Measurements from ENCODE around the gene NIPSNAP3A.

The NIPSNAP3A gene

DNA sequence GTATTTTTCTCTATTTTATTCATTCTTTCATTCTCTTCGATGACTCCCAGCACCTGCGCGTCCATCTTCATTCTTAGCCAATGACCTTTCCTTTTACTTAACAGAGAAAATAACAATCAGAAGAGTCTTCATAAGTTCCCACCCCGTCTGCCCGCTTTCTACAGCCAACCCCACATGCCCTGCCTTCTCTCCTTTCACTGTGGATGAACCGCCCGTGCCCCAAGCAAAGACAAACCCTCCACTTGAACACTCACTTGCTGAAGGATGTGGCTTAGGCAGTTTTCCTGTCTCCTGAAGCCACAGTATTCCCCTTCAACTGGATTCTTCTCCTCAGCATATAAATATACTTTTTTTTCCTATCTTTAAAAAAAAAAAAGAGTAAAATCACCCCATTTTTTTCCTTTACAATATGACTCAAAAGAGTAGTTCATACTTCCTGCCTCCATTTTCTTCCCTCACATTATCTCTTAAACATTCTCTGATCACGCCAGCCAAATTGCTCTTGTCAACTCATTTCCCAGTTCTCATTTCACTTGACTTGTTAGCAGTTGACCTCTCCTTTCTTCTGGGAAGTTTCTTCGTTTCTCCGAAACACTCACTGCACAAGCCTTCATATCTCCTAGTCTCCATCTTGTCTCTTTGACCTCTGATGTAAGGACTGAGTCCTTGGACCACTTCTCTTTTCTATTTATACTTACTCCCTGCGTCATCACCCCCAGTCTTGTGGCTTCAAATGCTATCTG, 27.5 kb downstream of the NIPSNAP3A start:
- DNase-seq: no peak

DNA sequence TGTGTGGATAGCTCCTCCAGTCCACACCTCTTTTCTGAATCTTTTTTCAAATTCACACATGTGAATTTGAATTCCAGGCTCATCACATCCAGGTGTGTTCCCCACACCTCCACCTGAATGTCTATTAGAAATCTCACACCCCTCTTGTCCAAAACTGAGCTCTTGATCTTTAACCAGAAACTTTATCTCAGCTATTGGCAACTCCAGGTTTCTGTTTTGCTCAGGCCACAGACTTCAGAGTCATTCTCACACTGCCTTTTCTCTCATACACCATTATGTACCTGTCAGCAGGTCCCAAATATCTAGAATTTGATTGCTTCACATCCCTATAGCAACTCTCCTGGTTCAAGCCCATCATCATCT, 28.1 kb downstream of the NIPSNAP3A start:
- DNase-seq: no peak

DNA sequence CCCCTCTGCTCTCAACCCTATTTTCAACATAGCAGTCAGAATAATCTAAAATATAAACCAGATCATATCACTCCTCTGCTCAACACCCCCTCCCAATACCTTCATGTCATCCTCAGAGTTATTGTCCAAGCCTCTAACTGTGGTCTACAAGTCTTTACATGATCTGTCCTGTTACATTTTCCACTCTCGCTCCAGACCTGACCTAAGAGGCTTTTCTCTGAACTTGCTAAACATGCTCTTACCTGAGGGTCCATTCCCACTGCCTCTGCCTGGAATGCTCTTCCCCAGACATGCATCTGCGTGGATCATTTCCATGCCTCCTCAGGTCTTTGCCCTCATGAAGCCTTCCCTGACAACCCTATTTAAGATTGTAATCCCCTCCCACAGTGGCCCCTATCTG, 28.5 kb downstream of the NIPSNAP3A start:
- no peak for DNase-seq

DNA sequence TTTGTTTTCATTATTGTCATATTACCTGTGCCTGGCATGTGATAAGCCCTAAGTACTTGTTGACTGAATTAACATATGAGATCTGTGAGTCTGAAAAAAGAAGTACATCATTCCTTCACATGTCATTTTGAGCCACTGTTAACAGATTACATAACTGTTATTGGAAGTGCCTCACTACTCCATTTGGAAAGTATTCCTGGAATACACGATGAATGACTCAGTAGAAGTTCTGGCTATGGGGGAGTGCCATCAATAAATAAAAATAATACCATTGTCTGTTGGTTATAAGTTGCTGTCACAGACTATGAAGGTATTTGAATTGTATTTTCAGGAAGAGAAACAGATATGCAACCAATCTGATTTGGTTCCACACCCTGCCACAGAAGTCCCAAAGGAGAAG, 29.3 kb downstream of the NIPSNAP3A start:
- DNase-seq: no peak

DNA sequence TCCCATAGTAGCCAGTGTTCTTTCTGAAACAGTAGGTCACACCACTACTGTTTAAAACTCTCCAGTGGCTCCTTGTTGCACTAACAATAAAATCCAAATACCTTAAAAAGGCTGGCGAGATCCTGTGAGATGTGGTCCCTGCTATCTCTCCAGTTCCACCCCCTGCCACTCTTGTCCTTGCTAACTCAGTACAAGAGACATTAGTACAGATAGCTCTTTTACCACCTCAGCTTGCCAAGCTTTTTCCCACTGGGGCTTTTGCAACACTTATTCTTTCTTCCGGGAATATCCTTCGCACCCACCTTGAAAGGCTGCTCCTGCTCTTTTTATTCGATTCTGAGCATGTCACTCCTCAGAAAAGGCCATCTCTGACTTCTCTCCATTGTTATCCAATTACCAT, 31.3 kb downstream of the NIPSNAP3A start:
- DNase-seq: no peak

DNA sequence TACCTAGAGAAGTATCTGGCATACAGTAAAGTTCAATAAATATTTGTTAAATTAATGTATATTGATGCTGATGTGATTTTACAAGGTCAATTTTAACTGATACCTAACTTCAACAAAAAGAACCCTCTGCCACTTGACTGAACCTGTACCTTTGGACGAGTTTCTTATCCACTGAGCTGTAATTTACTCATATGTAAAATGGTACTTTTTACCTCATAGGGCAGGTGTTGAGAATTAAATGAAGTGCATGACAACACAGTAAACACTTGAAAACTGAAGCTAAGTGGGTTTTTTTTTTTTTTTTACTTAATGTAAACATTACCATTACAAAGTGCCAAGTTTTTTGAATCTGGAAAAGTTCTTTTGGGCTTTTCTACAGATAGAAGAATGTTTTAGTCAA, 31.9 kb downstream of the NIPSNAP3A start:
- no peak for DNase-seq

DNA sequence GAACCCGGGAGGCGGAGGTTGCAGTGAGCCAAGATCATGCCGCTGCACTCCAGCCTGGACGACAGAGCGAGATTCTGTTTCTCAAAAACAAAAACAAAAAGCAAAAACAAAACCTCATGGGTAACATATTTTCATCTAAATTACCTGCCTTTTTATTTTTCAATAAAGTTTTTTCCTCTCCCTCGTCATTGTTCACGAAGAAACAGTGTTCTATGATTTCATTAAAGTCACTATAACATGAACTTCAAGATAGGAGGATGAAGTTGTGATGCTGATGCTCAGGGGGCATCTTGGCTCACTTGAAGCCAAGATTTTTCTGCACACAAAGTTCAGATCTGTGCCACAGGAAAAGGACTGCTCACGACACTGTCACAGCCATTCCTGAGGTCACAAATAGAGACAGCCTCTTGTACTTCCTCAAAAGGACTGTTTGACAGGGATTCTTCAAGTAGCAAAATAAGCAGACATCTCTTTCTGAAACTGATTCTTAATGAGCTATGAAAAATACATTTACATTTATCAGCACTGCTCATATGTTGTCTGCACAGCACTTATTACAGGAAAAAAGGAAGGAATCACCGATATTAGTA, 32.6 kb downstream of the NIPSNAP3A start:
- no peak for DNase-seq

DNA sequence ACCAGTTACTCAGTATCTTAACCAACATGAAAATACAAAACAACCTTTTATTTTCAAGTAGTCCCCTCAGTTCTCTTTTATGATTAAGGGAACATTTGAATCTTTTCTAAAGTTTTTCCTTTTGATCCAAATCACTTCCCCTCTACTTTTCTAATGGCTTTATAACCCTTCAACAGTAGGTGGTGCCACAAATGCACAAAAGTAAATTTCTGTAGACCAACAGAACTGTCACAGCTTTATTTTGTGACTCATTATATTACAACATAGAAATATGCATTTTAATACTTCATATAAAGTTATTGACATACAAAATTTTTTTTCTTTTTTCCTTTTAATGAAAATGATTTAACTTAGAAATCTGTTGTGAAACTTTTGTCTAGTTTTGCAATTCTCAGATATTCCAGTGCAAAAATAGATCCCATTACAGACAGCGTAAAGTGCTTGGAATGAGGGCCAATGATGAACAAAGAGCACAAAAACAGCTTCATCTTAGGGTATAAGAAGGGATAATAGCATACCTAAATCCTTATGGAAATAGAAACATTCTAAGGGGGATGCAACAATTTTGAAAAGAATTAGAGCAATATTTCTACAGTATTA, 33.4 kb downstream of the NIPSNAP3A start:
- peak; percentile 1 for DNase-seq

DNA sequence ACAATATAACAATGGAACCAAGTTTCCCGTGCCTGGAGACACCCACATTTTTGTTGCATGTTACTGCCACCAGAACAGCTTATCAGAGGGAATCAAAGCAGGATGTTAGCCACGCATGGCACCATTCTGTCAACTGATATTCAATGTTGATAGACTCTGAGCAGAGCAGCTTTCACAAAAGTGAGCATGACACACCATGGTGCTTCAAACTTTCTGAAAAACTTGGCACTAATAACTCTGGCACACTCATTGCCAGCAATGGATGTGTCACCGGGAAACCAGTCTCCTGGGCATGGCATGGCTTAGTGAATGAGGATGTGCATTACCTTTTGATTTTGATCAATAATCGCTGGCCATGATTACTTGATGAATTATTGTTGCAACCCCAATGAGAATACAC, 36.1 kb downstream of the NIPSNAP3A start:
- no peak for DNase-seq

DNA sequence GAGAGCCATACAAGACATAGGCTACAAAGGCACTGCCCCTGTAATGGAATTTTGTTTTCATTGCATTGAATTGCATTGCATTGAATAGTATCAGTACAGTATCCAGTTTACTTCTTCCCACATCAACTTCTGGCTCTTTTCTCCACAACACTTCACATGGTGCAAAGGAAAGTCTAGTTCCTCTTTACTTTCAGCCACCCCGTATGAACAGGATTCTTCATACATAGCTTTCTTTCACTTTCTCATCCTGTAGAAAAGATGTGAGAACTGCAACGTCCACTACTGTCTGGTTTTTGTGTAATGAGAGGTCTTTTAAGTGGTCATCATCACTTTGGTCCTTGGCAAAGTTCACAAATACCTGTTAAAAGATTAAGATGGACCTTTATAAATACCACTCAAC, 36.6 kb downstream of the NIPSNAP3A start:
- no peak for DNase-seq

DNA sequence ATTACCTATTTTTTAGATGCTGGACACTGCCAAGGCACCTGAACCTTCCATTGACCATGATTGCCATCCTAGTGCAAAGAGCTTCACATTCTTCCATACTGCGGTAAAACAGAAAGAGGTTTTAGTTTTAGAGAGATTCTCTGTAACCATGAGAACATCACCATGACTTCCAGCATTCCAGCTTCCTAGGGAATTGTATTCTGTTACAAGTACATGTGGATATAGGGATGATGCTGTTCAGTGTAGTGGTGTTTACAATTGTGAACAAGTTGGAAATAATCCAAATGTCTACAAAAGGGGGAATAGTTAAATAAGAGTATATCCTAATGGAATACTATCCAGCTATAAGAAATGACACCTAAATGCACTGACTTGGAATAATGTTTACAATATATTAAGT, 38.8 kb downstream of the NIPSNAP3A start:
- DNase-seq: no peak

DNA sequence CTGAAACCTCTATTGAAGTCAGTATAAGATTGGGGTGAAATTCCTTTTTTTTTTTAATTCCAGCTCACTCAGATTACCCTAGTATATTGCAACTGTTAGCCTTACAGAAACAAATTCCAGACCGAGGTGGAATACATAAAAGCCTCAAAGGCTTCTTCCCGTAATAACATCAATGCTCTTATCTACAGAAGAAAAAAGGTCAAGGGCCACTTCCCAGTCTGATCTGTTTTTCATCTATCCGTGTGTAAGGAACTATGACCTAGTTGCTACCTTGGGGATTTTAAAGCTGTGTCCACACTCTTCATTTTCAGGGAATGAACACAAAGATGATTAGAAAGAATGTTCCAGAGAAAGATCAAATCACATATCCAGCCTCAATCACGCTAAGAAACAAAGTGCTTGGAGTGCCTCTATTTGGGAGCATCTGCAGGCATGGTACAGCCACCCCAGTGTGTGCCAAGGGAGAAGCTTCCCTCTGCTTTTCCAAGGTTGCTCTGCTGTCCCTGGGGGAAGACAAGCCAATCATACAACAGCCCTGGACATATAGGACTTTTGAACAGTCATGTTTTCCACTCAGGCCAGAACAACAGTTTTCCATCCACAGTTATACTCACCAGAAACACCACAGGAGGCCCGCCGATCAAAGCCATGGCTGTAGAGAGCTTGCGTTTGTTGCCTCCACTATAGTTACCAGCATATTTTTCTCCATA, 40.0 kb downstream of the NIPSNAP3A start:
- DNase-seq: no peak

DNA sequence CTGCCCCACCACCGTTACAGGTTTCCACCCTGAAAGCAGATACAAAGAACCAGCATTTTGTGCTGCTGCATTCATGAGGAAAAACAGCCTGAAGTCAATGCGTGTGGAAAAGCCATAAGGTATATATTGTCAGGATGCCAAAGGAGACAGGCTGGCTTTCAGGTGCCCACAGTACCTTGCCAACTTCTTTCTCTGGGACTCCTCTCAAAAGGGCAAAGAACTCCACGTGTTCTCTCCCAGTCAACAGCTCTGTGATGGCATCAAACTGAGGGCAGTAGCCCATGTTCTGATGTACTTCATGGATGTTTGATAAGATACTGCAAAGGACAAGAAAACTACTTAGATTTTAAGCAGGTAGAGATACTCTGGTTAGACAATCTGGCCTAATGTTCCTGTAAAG, 40.8 kb downstream of the NIPSNAP3A start:
- no peak for DNase-seq

DNA sequence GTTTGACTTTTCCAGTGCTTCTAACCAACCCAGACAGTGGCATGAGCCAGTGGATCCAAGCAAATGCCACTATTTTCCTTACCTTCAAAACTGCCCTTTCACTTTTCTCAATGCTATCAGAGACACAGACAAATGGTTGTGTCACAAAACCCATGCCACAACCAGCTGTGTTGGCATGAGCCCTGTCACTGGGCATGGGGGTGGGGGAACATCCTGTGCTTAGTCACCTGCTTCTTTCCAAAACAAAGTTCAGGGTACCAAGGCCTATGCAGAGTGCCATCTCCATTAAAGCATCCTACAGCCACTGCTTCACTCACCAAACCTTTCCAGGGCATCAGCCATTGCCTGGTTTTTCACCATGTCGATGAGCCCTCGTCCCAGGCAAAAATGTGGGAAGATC, 46.6 kb downstream of the NIPSNAP3A start:
- no peak for DNase-seq

DNA sequence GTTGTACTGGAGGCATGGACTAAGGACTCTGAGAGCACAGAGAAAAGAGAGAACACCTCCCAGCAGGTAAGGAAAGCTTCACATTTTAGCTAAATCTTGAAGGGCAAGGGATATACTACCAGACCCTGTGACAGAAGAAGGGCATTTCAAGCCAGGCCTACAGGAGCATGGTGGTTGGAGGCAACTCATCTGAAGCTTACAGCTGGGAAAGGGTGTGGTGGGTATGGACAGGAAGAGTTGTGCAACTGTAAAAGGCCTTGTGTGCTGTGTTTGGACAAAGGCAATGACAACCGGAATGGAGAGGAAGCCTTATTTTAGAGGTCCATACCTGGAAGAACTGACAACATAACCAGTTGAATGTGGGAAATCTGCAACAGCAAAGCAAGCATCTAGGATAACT, 47.6 kb downstream of the NIPSNAP3A start:
- DNase-seq: no peak

DNA sequence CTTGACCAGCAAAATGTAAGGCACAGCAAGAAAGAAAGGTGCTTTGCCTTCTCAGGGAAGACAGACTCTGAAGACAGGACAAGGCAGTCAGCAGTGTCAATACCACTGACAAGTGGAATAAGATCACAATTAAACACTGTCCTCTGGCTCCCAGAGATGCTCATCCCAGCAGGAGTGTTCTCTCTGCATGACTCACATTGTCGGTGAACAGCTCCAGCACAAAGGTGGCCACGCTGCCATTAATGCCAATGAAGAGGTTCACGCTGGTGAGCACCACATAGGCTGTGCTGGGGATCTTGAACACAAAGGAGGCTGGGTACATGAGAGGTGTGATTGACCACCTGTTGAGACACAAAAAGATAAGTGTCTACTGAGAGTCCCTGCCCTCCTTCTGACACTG, 48.4 kb downstream of the NIPSNAP3A start:
- no peak for DNase-seq

DNA sequence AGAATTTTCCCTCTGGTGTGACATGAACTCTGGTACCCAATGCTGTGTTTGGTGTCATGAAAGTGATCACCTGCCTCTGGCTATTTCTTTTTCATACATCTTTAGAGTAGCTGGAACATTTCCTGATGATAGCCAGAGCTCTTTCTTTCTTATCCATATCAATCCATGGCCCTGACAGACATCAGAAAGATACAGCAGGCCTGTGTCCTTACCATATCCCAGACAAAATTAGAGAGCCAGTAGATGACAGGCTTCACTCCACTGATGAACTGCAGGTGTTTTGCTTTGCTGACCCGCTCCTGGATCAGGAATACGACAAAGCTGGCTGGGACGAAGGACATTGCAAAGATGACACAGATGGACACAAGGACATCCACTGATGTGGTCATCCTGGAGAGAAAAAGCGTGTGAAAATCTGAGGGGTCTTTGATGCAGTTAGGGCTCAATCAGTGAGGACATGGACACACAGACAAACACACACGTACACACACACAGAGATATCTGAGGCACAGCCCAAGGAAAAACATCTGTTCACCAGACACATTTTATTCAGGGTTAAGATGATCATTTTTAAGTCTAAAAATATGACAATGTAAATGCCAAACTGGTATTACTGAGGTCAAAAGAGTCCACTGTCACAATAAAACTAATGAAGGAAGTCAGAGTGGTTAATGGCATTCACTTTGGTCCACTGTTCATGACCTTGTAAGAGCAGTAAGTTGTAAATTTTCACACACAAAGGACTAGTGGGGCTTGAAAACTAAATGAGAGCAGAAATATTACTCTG, 50.9 kb downstream of the NIPSNAP3A start:
- no peak for DNase-seq

DNA sequence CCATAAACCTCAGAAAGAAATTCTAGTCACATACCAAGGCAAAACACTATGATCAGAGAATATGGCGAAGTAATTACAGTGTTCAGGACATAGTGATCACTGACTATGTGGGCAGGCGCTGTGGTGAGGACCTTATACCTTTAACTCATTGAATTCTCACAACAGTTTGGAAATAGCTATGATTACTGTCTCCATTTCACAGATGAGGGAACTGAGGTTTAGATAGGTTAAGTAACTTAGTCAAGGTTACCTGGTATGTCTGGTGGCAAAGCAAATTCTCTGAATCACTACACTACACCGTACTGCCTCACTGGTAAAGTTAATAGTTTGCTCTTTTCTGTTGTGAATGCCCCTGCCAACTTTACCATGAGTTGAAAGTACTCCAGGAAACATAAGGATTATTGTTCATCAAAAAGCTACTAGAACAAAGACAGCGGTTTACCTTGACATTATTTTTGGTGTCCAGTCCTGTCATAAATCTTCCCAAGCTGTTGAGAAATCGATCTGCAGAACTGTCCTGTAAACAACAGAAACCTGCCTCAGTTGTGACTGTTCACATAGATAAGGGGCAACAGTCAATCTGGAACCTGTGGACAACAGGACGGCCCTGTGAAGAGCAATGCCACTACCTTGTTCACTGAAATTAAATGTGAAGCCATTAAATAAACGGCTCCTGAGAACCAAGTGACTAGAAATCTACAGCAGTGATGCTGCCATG, 52.7 kb downstream of the NIPSNAP3A start:
- no peak for DNase-seq

DNA sequence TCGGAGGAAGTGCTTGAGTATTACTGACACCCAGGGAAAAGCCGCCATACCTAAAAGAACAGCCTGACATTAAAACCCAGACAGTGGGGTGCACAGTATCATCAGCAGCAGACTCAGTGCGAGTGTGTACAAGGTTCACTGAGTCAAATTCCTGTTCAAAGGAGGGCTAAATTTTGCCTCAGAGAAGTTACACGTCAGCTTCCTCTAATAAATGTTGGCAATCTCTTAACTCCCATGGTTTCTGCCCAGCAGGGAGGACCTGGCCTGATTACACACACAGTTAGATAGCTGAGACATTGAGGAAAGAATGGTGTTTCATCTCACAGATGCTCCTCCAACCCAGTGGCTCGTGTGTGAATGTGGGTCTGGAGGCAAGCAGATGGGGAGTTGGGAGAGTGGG, 54.6 kb downstream of the NIPSNAP3A start:
- no peak for DNase-seq

DNA sequence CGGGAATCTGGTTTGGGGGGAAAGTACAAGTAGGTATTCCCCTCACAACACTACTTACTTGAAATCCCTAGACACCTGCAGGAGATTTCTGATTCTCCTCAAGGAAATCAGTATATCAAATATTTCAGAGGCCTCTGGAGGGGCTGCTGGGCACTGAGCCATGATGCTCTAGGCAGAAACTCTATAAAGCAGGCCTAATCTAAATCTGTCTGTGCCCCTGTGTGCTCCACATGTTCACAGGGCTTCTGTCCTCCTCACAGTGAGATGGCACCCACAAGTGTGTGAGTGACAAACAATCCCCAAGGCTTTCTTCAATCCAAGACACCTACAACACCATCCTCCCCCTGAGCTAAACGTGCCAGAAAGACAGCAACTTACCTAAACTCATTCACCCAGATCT, 55.4 kb downstream of the NIPSNAP3A start:
- no peak for DNase-seq

DNA sequence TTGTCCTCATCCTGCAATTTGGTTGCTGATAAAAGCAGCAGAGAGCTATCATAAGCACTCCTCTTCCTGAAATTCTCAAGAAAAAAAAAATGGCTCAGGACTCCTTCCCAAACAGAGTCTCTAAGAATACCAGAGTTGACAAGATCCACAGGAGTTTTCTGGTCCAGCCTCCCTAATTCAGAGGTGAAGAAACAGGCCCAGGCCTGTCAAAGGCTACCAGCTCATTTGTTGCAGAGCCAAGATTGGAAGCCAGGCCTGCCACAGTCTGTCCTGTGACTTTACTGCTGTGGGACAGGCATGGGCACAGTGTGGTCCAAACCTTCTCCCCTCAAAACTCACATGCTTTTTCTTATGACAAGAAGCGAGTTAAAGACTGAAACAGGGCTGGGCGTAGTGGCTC, 58.0 kb downstream of the NIPSNAP3A start:
- DNase-seq: no peak

DNA sequence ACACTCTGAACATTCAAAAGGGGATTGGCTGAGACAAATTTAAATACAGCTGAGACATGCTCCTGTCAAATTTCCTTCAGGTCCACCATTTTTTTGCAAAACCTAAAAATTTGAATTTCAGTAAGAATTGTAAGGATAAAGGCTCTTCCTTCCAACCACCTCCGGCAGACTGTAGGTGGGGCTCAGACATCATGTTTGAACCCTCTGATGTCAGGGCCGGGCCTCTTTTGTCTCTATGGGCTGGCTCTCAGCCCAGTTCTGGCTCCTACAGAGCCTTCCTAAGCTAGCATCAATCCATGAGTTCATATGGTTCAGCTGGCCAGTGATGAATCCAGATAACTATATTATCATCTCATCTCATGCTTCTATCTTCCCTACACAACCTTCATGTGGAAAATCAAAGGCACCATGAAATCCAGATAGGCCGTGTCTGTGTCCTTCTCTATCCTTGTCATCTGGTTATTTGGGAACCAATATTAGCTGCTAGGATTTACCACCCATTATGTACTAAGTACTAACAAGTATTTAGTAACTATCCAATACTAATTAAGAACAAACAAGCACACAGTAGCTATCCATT, 60.6 kb downstream of the NIPSNAP3A start:
- DNase-seq: no peak

Measured in DMS79 treated with DMSO at 0.1 percent for 48 hours (cell line).